Liver (tissue), 9 donors: ENCODE measurements around the gene TUBB3. TPM values are rescaled to one million over a fixed set of nuclear protein-coding genes. Genes with fewer than 3 reads are reported as not detected.

ENCODE experiments used
- DNase-seq: peaks from one replicate; pipeline ENCODE4 v3.0.0-alpha.2; 2017; ENCODE audit warnings: low spot score
- H3K27ac ChIP-seq, 2 donors: one replicate each; pipeline ENCODE4 v1.7.0; 2013; ENCODE audit warnings: inconsistent platforms in 2 of 2, low read length in 2 of 2, control low read depth in 1 of 2, low read depth in 1 of 2, mild to moderate bottlenecking in 1 of 2
- H3K27me3 ChIP-seq, 4 donors: one replicate each; pipeline versions ENCODE4 v1.6.1 to v1.7.0; 2013; ENCODE audit warnings: low read length in 3 of 4, inconsistent platforms in 1 of 4, mild to moderate bottlenecking in 1 of 4, moderate library complexity in 1 of 4; ENCODE audit not compliant: control insufficient read depth in 4 of 4, insufficient read depth in 4 of 4
- H3K36me3 ChIP-seq, 4 donors: one replicate each; pipeline versions ENCODE4 v1.6.1 to v1.7.0; 2013; ENCODE audit warnings: low read length in 3 of 4, mild to moderate bottlenecking in 3 of 4, low read depth in 1 of 4, moderate library complexity in 1 of 4; ENCODE audit not compliant: control insufficient read depth in 4 of 4, insufficient read depth in 3 of 4
- H3K4me1 ChIP-seq, 4 donors: one replicate each; pipeline versions ENCODE4 v1.6.1 to v1.7.0; 2013; ENCODE audit warnings: low read length in 3 of 4, mild to moderate bottlenecking in 3 of 4, moderate library complexity in 1 of 4; ENCODE audit not compliant: control insufficient read depth in 4 of 4, insufficient read depth in 4 of 4
- H3K4me3 ChIP-seq, 3 donors: one replicate each; pipeline versions ENCODE4 v1.6.1 to v1.7.0; 2013; ENCODE audit warnings: low read length in 3 of 3, control low read depth in 1 of 3, low read depth in 1 of 3, mild to moderate bottlenecking in 1 of 3
- H3K9ac ChIP-seq, 2 donors: one replicate each; pipeline ENCODE4 v1.7.0; 2013; ENCODE audit warnings: low read length in 2 of 2, mild to moderate bottlenecking in 2 of 2, moderate library complexity in 2 of 2, control low read depth in 1 of 2, low read depth in 1 of 2
- H3K9me3 ChIP-seq, 4 donors: one replicate each; pipeline versions ENCODE4 v1.6.1 to v1.7.0; 2013; ENCODE audit warnings: low read length in 3 of 4; ENCODE audit not compliant: control insufficient read depth in 4 of 4
- EGR1 ChIP-seq, 2 donors: IDR thresholded peaks; 2 replicates each; pipeline ENCODE4 v1.6.1; 2016 to 2018; ENCODE audit warnings: antibody characterized with exemption in 2 of 2, low read depth in 2 of 2
- FOXA1 ChIP-seq: IDR thresholded peaks from 2 replicates; pipeline ENCODE4 v1.6.1; 2016; ENCODE audit warnings: antibody characterized with exemption
- HNF4G ChIP-seq: IDR thresholded peaks from 2 replicates; pipeline ENCODE4 v1.6.1; 2016; ENCODE audit warnings: antibody characterized with exemption
- NR2F2 ChIP-seq: IDR thresholded peaks from 2 replicates; pipeline ENCODE4 v1.6.1; 2016; ENCODE audit warnings: antibody characterized with exemption
- SP1 ChIP-seq: IDR thresholded peaks from 2 replicates; pipeline ENCODE4 v1.6.1; 2018; ENCODE audit warnings: antibody characterized with exemption, mild to moderate bottlenecking
- TAF1 ChIP-seq: conservative IDR thresholded peaks from 2 replicates; pipeline ENCODE4 v1.6.1; 2016; ENCODE audit warnings: antibody characterized with exemption, mild to moderate bottlenecking
- WGBS: extraction: QIAGEN DNeasy Blood & Tissue Kit; methylation state at CpG from one replicate; pipeline ENCODE4 v1.1.7; 2013; 5-methylcytosine and 5-hydroxymethylcytosine counted together
- polyA plus RNA-seq, 2 donors: library from polyadenylated mRNA; stranded (reverse) in 1 of 2; unstranded in 1 of 2; fragments of 200-250 nt in 1 of 2; fragments of >200 nt in 1 of 2; fragmentation: Nextera tagmentation in 1 of 2; extraction: Ambion mirVana in 1 of 2; gene quantifications; one replicate each; pipeline versions ENCODE4 v1.2.1 to v1.2.3, GENCODE V29; 2013 to 2015
- total RNA-seq, 2 donors: library from RNA; depleted of rRNA; stranded (reverse); fragments of >200 nt; gene quantifications; one replicate each; pipeline ENCODE4 v1.2.3, GENCODE V29; 2014
- TF ChIP-seq, protein P1 (sequence below): IDR thresholded peaks from 2 replicates; pipeline ENCODE4 v1.6.1; 2016; ENCODE audit warnings: antibody characterized with exemption
- TF ChIP-seq, protein P2 (sequence below): IDR thresholded peaks from 2 replicates; pipeline ENCODE4 v1.6.1; 2016; ENCODE audit warnings: antibody characterized with exemption
- TF ChIP-seq, protein P3 (sequence below): fragments of 150-350 bp; IDR thresholded peaks from 2 replicates; pipeline ENCODE4 v1.5.1; 2017; ENCODE audit warnings: improper control_type of control experiment, low read depth, low read length; ENCODE audit not compliant: missing input control
- TF ChIP-seq, protein P4 (sequence below): IDR thresholded peaks from 2 replicates; pipeline ENCODE4 v1.6.1; 2016; ENCODE audit warnings: antibody characterized with exemption, mild to moderate bottlenecking
- donor health status: healthy.
- donor health status: healthy.
- donor health status: healthy.
- donor health status: healthy.
- donor health status: healthy.

The TUBB3 gene
- total and polyA plus RNA-seq, 4 donors = 0.17 to 0.89 (median 0.25) TPM; not detected in 1

DNA sequence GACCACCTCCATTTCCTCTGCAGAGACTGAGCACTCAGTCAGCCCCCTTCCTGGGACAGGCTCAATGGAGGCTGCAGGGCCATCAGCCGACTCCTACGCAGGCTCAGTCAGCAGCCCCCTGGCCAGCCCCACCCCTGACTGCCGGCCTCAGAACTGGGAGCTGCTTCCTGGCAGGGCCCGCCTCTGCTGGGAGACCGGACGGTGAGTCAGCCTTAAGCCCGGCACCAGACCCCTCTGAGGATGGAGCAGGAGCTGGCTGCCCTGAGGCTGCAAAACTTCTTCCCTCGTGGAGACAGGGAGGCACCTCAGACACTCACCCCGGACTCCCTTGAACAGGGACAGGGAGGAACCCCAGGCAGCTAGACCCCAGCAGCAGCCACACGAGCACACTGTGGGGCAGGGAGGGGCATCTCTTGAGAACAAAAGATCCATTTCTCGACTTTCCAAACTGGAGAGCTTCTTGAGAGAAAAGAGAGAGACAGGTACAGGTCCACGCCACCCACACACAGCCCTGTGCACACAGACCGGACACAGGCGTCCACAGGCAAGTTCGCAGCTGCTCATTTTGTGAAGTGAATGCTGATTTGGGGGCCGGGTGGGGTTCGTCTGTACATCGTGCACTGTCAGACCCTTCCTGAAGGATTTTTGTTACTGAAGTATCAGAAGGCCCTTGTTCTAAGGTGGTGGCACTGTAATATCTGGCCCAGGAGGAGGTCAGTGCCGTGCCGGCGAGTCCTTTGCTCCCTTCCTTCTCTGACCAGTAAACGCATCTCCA, 1.3 kb upstream of the TUBB3 start (continued):
- no peak for TF ChIP-seq SP1
- TF ChIP-seq, protein P1, sequence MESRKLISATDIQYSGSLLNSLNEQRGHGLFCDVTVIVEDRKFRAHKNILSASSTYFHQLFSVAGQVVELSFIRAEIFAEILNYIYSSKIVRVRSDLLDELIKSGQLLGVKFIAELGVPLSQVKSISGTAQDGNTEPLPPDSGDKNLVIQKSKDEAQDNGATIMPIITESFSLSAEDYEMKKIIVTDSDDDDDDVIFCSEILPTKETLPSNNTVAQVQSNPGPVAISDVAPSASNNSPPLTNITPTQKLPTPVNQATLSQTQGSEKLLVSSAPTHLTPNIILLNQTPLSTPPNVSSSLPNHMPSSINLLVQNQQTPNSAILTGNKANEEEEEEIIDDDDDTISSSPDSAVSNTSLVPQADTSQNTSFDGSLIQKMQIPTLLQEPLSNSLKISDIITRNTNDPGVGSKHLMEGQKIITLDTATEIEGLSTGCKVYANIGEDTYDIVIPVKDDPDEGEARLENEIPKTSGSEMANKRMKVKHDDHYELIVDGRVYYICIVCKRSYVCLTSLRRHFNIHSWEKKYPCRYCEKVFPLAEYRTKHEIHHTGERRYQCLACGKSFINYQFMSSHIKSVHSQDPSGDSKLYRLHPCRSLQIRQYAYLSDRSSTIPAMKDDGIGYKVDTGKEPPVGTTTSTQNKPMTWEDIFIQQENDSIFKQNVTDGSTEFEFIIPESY = no peak

DNA sequence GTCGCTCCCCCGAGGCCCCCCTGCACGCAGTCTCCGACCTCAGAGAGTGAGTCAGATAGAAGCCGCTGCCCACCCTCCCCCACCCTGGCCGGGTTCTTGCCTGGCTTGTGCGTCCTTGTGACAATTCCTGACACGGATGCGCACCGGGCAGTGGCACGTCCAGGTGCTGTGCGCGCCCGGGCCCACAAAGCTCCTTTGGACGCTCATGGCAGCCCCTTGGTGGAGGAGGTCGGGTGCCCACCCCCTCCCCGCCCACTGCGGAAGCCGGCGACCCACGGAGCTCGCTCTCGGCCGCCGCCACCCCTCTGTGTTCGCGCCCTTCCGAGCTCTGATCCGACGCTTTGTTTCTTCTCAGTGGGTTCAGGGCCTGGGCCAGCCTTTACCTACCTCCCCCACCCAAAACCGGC, 662 bp upstream of the TUBB3 start:
- peak overlapping the region in 1 of 2 donors; percentile 72 for H3K27ac ChIP-seq
- H3K9ac ChIP-seq = no peak overlapping the region
- peaks cover 0 to 3% (median 1%) of the 10 kb centered on the region in 4 donors for H3K27me3 ChIP-seq
- no peaks in the 10 kb centered on the region for H3K36me3 ChIP-seq
- H3K9me3 ChIP-seq = no peaks in the 10 kb centered on the region
- DNase-seq = no peak
- WGBS = 2% methylated on average over 31 of the region's 31 CpGs
- peaks cover 2 to 28% (median 15%) of the 10 kb centered on the region in 4 donors for H3K4me1 ChIP-seq
- peak overlapping the region in 1 of 3 donors; percentile 52 for H3K4me3 ChIP-seq
- TF ChIP-seq HNF4G = no peak
- no peak for TF ChIP-seq TAF1
- TF ChIP-seq NR2F2 = no peak
- TF ChIP-seq, protein P2, sequence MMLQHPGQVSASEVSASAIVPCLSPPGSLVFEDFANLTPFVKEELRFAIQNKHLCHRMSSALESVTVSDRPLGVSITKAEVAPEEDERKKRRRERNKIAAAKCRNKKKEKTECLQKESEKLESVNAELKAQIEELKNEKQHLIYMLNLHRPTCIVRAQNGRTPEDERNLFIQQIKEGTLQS = no peak
- TF ChIP-seq, protein P3, sequence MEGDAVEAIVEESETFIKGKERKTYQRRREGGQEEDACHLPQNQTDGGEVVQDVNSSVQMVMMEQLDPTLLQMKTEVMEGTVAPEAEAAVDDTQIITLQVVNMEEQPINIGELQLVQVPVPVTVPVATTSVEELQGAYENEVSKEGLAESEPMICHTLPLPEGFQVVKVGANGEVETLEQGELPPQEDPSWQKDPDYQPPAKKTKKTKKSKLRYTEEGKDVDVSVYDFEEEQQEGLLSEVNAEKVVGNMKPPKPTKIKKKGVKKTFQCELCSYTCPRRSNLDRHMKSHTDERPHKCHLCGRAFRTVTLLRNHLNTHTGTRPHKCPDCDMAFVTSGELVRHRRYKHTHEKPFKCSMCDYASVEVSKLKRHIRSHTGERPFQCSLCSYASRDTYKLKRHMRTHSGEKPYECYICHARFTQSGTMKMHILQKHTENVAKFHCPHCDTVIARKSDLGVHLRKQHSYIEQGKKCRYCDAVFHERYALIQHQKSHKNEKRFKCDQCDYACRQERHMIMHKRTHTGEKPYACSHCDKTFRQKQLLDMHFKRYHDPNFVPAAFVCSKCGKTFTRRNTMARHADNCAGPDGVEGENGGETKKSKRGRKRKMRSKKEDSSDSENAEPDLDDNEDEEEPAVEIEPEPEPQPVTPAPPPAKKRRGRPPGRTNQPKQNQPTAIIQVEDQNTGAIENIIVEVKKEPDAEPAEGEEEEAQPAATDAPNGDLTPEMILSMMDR = no peak
- no peak for TF ChIP-seq FOXA1
- TF ChIP-seq EGR1 (IDR thresholded peaks at IDR 0.05; ENCODE audit: low read depth in 2 of 2) = no peak
- TF ChIP-seq, protein P1 = no peak
- TF ChIP-seq, protein P4, sequence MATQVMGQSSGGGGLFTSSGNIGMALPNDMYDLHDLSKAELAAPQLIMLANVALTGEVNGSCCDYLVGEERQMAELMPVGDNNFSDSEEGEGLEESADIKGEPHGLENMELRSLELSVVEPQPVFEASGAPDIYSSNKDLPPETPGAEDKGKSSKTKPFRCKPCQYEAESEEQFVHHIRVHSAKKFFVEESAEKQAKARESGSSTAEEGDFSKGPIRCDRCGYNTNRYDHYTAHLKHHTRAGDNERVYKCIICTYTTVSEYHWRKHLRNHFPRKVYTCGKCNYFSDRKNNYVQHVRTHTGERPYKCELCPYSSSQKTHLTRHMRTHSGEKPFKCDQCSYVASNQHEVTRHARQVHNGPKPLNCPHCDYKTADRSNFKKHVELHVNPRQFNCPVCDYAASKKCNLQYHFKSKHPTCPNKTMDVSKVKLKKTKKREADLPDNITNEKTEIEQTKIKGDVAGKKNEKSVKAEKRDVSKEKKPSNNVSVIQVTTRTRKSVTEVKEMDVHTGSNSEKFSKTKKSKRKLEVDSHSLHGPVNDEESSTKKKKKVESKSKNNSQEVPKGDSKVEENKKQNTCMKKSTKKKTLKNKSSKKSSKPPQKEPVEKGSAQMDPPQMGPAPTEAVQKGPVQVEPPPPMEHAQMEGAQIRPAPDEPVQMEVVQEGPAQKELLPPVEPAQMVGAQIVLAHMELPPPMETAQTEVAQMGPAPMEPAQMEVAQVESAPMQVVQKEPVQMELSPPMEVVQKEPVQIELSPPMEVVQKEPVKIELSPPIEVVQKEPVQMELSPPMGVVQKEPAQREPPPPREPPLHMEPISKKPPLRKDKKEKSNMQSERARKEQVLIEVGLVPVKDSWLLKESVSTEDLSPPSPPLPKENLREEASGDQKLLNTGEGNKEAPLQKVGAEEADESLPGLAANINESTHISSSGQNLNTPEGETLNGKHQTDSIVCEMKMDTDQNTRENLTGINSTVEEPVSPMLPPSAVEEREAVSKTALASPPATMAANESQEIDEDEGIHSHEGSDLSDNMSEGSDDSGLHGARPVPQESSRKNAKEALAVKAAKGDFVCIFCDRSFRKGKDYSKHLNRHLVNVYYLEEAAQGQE = no peak
- TF ChIP-seq SP1 = no peak
